ENCODE results near the gene ETS1.

ETS1 gene

DNA sequence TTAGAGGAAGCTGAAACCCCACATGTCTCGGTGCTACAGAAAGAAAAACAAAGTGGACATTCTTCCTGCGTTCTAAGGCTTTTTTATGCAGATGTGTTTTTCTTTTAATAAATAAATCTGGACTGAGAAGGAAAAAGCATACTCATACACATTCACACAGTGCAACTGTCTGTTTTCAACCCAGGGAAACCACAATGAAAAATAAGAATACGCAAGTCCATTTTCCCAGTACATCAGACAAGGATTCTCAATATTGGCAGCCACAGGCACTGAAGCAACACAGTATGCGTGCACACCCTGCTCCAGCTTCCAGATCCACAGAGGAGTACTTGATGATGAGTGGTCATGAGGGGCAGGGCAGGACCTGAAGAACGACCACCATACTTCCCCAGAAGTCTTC lies 86.9 kb downstream of the ETS1 start:
- no peak for DNase-seq (ENCODE audit: low read depth)

DNA sequence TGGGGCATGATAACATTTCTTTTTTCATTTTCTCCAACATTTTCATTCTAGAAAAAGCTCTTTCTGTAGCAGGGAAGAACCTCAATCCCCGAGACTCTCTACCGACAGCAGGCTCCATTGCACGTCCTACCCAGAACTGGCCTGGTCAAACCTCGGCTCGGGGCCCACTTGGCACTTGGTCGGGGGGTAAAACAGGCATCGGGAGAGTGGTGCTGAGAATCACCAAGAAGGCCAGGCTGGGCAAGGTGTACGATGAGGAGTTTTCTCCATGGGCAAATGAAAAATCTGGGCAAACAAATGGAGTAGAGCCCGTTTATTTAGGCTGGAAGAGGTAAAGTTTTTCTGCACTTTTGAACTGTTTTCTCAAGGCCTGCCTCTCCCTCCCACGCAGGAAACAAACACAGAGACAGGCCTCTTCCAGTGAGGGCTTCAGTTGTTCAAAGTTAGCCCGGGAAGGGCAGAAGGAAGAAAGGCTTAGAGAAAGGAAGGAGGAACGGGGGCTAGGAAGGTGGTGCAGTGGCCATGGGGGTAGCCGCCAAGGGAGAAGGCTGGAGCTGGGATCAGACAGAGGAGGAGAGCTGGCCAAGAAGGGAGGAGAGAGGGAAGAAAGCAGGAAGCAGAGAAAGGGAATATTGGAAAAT lies 87.6 kb downstream of the ETS1 start:
- no peak for DNase-seq (ENCODE audit: low read depth)

- no peak for DNase-seq (ENCODE audit: low read depth)
Measured at GRCh38 chr11:128498721-128499245, 88.6 kb downstream of the ETS1 start.

- DNase-seq (ENCODE audit: low read depth): no peak
Measured at GRCh38 chr11:128497776-128498095, 89.6 kb downstream of the ETS1 start.

- peak; percentile 97 for DNase-seq (ENCODE audit: low read depth)
Measured at GRCh38 chr11:128497061-128497775, 90.1 kb downstream of the ETS1 start.

DNA sequence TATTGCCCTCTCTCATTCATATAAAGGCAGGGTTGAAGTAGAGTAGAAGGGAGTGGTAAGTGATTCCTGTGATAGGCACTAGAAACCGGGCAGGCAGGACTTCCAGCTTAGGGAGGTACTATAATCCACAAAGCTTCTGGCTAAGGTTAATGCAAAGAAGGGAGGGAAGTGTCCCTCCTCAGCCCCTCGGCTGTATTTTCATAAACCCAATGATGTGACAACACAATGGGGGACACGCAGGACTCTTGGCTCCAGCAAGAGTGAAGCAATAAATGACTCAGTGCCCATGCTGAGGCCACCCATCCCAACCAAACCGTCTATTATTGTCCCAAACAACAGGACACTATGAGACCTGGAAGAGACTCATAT lies 90.7 kb downstream of the ETS1 start:
- no peak for DNase-seq (ENCODE audit: low read depth)

- DNase-seq (ENCODE audit: low read depth): no peak
Measured at GRCh38 chr11:128496249-128496648, 91.1 kb downstream of the ETS1 start.

DNA sequence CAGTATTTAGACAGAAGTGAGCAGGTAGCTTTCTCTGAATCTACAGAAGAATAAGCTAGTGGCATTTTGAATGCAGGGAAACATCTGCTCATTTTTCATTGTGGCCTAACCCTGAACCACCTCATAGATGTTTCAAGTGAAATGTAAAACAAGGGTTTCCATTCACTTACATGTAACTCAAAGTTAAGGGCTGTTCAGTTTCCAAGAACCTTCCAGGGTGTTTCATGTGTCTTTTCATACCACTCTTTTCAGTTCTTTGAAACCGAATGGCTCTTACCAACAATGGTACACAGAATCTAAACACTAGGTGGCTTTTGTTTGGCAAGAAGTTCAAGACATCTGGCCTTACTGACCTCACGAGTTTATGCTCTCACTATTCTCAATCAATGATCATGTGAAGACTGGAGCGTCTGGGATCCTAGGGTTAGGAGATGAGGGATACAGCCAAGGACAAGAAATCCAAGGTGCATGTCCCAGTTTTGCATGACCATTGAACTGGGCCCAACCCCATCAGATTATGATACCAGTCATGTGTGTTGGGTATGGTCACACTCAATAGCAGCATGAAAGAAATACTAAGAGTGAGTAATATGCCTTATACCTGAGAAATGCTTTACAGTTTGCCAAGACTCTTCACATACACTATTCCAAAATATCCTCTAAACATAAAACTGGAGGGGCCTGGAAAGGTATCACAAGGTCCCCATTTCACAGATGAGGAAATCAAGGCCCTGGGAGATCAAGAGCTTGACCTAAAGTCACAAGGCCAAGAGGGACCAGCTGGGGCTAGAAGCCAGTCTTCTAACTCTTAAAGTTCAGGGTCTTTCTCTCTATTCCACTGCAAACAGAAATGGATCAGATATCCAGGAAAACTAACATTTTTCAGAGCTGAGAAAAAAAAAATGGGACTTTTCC lies 92.7 kb downstream of the ETS1 start:
- DNase-seq (ENCODE audit: low read depth): no peak

- DNase-seq (ENCODE audit: low read depth): no peak
Measured at GRCh38 chr11:128493570-128493965, 93.8 kb downstream of the ETS1 start.

GRCh38 chr11:128492903-128493569 lies 94.3 kb downstream of the ETS1 start:
- no peak for DNase-seq (ENCODE audit: low read depth)

GRCh38 chr11:128492461-128492860 lies 94.9 kb downstream of the ETS1 start:
- DNase-seq (ENCODE audit: low read depth): no peak

DNA sequence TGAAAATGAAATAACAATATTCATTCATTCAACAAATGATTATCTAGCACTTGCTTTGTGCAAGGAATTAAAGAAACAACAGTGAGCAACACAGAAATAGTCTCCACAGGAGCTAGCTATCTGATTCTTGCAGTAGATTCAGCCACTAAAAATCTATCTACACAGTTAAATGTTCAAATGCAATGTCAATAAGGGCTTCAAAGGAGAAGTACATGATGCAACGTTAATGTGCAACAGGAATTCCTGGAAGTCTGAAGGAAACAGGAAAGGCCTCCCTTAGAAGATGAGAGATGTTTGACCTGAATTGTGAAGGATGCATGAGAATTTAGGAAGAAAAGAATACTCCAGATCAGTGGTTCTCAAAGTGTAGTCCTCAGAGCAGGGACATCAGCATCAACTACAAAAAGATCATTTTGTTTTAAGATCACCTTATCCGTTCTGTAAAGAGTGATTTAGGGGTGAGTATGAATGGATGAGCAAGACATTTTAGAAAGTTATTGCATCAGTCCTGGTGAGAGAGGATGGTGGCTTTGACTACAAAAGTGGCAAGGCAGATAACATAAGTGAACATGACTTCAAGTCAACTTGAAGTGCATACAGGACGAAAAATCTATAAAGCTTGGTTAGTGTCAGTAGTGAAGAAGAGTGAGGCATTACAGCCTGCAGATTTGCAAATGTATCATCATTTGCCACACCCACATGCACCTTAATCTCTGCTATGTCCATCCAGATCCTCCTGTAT lies 96.0 kb downstream of the ETS1 start:
- DNase-seq (ENCODE audit: low read depth): no peak

GRCh38 chr11:128490092-128490491 lies 97.3 kb downstream of the ETS1 start:
- DNase-seq (ENCODE audit: low read depth): no peak

GRCh38 chr11:128488471-128488870 lies 98.9 kb downstream of the ETS1 start:
- DNase-seq (ENCODE audit: low read depth): peak; percentile 91

DNA sequence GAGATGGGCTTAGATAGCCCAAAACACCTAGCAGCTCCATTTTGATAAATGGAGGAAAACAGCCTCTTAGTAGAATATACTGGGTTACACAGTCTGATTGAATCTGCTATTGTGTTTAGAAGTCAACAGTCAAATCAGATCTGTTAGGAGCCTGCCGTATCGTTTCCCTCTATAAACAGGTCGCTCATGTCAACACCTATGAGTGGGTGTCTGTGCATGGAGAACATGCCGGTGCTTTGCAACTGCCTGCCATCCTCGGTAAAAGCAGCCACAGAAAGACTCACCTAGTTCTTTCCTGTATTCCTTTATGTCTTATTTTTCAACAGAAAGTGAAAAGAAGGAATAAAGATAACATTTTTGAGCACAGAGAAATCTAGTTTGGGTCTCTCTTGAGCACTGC lies 99.4 kb downstream of the ETS1 start:
- no peak for DNase-seq (ENCODE audit: low read depth)

DNA sequence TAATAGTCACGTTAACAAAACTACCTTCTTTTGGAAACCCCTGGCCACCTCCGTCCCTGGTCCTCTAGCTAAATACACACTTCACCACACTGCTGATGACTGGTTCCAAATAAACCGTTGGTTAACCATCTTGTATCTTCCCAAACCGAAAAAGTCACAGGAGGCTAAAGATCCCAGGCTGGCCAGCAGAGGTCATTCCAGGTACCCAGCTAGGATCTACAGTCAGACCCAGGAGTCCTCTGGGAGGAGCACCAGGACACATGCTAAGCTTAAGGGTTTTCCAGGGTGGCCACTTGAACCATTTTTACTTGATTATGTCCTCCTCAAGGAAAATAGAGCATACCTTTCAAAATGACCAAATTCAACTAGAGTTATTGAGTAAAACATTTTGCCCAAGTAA lies 103.2 kb downstream of the ETS1 start:
- DNase-seq (ENCODE audit: low read depth): no peak

GRCh38 chr11:128483211-128483788 lies 104.1 kb downstream of the ETS1 start:
- no peak for DNase-seq (ENCODE audit: low read depth)

DNA sequence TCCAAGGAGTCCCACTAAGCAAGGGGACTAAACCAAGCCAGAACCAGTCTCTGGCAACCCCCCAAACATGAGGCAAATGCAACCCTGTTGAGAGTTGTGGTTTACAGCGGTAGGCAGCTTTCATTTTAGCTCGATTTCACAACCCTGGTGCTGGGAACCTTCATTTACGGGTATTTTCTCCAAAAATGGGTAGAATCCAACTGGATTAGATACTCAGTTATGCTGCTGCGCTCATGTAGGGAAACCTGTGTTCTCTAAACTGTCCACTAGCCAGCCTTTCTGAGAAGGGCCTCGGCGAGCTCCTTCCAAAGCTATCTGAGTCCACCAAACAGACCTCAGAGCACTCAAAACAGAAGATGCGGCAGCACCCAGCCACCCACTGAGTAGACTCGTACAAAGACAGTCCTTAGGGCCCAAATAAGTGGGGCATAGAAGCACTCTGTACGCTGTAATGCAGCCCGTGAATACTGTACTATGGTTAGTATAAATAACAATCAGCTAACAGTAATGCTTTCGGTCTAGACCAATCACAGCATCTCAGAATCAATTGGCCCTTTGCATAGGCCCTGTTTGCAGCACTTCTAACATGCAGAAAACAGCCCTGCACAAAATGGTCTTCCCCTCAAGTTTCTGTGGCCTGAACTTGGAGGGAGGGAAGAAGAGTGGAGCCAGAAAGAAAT lies 104.7 kb downstream of the ETS1 start:
- DNase-seq (ENCODE audit: low read depth): no peak

GRCh38 chr11:128482092-128482491 lies 105.3 kb downstream of the ETS1 start:
- no peak for DNase-seq (ENCODE audit: low read depth)

- no peak for DNase-seq (ENCODE audit: low read depth)
Measured at GRCh38 chr11:128481135-128481534, 106.2 kb downstream of the ETS1 start.

- no peak for DNase-seq (ENCODE audit: low read depth)
Measured at GRCh38 chr11:128480665-128481064, 106.7 kb downstream of the ETS1 start.

Data from HS-5 (cell line).